Upper lobe of left lung (tissue), 6 donors: ENCODE results near the gene SLC10A4. TPM values are rescaled to one million over a fixed set of nuclear protein-coding genes. Genes with fewer than 3 reads are reported as not detected.
"Not testable (repeated sequence)": the region's sequence is repeated elsewhere in the genome, so short reads cannot be mapped to it uniquely, and the experiment has no call there.

Experiments
- ATAC-seq, 2 donors: fragments of 200-7000 bp; cut with Tn5 transposase; one replicate each; pipeline ENCODE4 v1.9.1; 2022; ENCODE audit warnings: mild to moderate bottlenecking in 2 of 2, moderate library complexity in 2 of 2; ENCODE audit not compliant: low FRiP score in 2 of 2
- DNase-seq, 2 donors: peaks; one replicate each; pipeline ENCODE4 v3.0.0-alpha.2; 2019 to 2020
- H3K27ac ChIP-seq, 4 donors: fragments of 200-600 bp; sonication (generic); one replicate each; pipeline ENCODE4 v1.5.1; 2016 to 2019
- H3K27me3 ChIP-seq, 4 donors: fragments of 200-600 bp; sonication (generic); one replicate each; pipeline ENCODE4 v1.5.1; 2017 to 2019
- H3K36me3 ChIP-seq, 4 donors: fragments of 200-600 bp; sonication (generic); one replicate each; pipeline ENCODE4 v1.5.1; 2016 to 2019
- H3K4me1 ChIP-seq, 4 donors: fragments of 200-600 bp; sonication (generic); one replicate each; pipeline ENCODE4 v1.5.1; 2018 to 2019
- H3K4me3 ChIP-seq, 4 donors: fragments of 200-600 bp; sonication (generic); one replicate each; pipeline ENCODE4 v1.5.1; 2017 to 2019; ENCODE audit warnings: mild to moderate bottlenecking in 2 of 4, moderate library complexity in 1 of 4
- H3K9me3 ChIP-seq, 4 donors: fragments of 200-600 bp; sonication (generic); one replicate each; pipeline ENCODE4 v1.5.1; 2018 to 2019
- CTCF ChIP-seq, 6 experiments: fragments of 450-650 bp in 4 of 6; fragments of 200-600 bp in 2 of 6; sonication (generic) in 2 of 6; IDR thresholded peaks; one replicate each; pipeline ENCODE4 v1.5.1; 2016 to 2019; ENCODE audit warnings: antibody characterized with exemption in 6 of 6
- EP300 ChIP-seq, 4 donors: sonication (generic); formaldehyde crosslinking; IDR thresholded peaks; one replicate each; pipeline ENCODE4 v1.5.1; 2017; ENCODE audit warnings: antibody characterized with exemption in 4 of 4, control low read depth in 2 of 4
- POLR2A ChIP-seq, 4 donors: fragments of 450-650 bp; IDR thresholded peaks; one replicate each; pipeline ENCODE4 v1.5.1; 2016 to 2017; ENCODE audit warnings: antibody characterized with exemption in 4 of 4, mild to moderate bottlenecking in 2 of 4
- POLR2AphosphoS5 ChIP-seq, 2 donors: sonication (generic); formaldehyde crosslinking; IDR thresholded peaks; one replicate each; pipeline ENCODE4 v1.5.1; 2017; ENCODE audit warnings: antibody characterized with exemption in 2 of 2
- WGBS, 2 donors: methylation state at CpG; one replicate each; pipeline ENCODE4 v1.1.5; 2017 to 2018; 5-methylcytosine and 5-hydroxymethylcytosine counted together
- total RNA-seq, 6 donors: library from RNA; depleted of rRNA in 4 of 6; stranded (reverse); fragments of >200 nt in 4 of 6; gene quantifications; one replicate each; pipeline versions ENCODE4 v1.1.0 to v1.2.1, GENCODE V29; 2016 to 2021
- donor health status: DM: no; HTN: no; CAD: no; lungs with moderate emphysema.
- donor health status: DM: no; HTN: yes; CAD: no; lungs with severe emphysema.

Gene SLC10A4
- total RNA-seq, 6 donors from 2014 or later: 0.72 to 2.1 (median 0.89) TPM; not detected in 1

DNA sequence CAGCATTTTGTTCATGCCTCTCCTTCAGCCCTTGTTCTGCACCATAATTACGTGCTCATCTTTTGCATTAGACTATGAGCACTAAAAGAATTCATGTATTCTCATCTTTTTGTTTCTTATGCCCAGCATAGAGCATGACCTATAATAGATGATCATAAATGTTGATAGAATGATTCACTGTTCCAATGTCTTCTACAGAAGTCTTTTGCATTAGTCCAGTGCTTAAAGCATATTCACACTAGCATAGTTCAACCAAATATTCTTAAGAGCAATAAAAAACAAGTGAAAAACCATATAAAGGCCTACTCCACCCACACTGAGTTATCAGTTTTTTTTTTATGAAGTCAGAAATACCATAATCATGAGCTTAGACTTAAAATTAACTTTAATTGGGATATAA lies 36.5 kb upstream of the SLC10A4 start:
- no peak overlapping the region for H3K4me3 ChIP-seq
- no peaks in the 10 kb centered on the region for H3K27me3 ChIP-seq
- H3K36me3 ChIP-seq: no peaks in the 10 kb centered on the region
- 79 to 93% methylated on average over 1 of the region's 1 CpG for WGBS, 2 donors
- no peak for TF ChIP-seq CTCF (IDR thresholded peaks at IDR 0.05)
- no peak for TF ChIP-seq EP300 (IDR thresholded peaks at IDR 0.05)
- TF ChIP-seq POLR2AphosphoS5 (IDR thresholded peaks at IDR 0.05): no peak
- no peak for TF ChIP-seq POLR2A (IDR thresholded peaks at IDR 0.05)
- H3K27ac ChIP-seq: no peak overlapping the region
- no peaks in the 10 kb centered on the region for H3K4me1 ChIP-seq
- ATAC-seq (no peak), DNase-seq (no peak)
- no peaks in the 10 kb centered on the region for H3K9me3 ChIP-seq

GRCh38 chr4:48449151-48449550 lies 34.0 kb upstream of the SLC10A4 start:
- Histone ChIP-seq H3K36me3 (no peaks in the 10 kb centered on the region), H3K4me3 (no peak overlapping the region), H3K4me1 (no peaks in the 10 kb centered on the region), H3K27ac (no peak overlapping the region), H3K9me3 (no peaks in the 10 kb centered on the region), H3K27me3 (no peaks in the 10 kb centered on the region)
- no peak for ATAC-seq
- DNase-seq: no peak
- WGBS, 2 donors: 85 to 88% methylated on average over 10 of the region's 10 CpGs
- no peak for TF ChIP-seq POLR2A (IDR thresholded peaks at IDR 0.05)
- TF ChIP-seq POLR2AphosphoS5 (IDR thresholded peaks at IDR 0.05): no peak
- no peak for TF ChIP-seq CTCF (IDR thresholded peaks at IDR 0.05)
- TF ChIP-seq EP300 (IDR thresholded peaks at IDR 0.05): no peak

GRCh38 chr4:48450740-48451139 lies 32.4 kb upstream of the SLC10A4 start:
- H3K9me3 ChIP-seq: no peaks in the 10 kb centered on the region
- no peaks in the 10 kb centered on the region for H3K27me3 ChIP-seq
- no peak for TF ChIP-seq EP300 (IDR thresholded peaks at IDR 0.05)
- TF ChIP-seq POLR2AphosphoS5 (IDR thresholded peaks at IDR 0.05): no peak
- TF ChIP-seq CTCF (IDR thresholded peaks at IDR 0.05): no peak
- TF ChIP-seq POLR2A (IDR thresholded peaks at IDR 0.05): no peak
- H3K36me3 ChIP-seq: no peaks in the 10 kb centered on the region
- H3K4me3 ChIP-seq: no peak overlapping the region
- DNase-seq: no peak
- H3K4me1 ChIP-seq: no peaks in the 10 kb centered on the region
- no peak for ATAC-seq
- no peak overlapping the region for H3K27ac ChIP-seq
- 92 to 99% methylated on average over 3 of the region's 3 CpGs for WGBS, 2 donors

GRCh38 chr4:48451656-48452055 lies 31.5 kb upstream of the SLC10A4 start:
- H3K27ac ChIP-seq, H3K36me3 ChIP-seq, H3K4me3 ChIP-seq, ATAC-seq, DNase-seq, H3K9me3 ChIP-seq, H3K27me3 ChIP-seq, H3K4me1 ChIP-seq: not testable (repeated sequence)
- WGBS, 2 donors: 87 to 89% methylated on average over 3 of the region's 3 CpGs

DNA sequence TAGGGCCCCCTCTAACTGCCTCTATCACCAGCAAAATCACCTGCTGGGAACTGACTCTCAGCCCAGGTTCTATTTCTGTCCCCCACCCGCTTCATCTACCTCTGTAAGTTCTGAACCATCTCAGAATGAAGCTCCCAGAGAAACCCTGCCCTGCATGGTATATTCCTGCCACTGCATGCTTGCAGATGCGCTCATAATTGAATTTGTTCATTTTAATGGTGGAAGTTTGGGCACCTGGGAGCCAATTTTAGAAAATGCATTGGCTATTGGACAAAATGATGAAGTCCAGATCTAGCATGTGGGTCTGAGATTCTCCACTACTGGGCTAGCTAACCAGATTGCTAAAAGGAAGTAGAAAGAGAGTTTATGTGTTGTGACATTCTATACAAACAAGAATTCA lies 28.6 kb upstream of the SLC10A4 start:
- no peaks in the 10 kb centered on the region for H3K27me3 ChIP-seq
- ATAC-seq (no peak), DNase-seq (no peak)
- no peaks in the 10 kb centered on the region for H3K4me1 ChIP-seq
- H3K4me3 ChIP-seq: no peak overlapping the region
- WGBS, 2 donors: 92 to 93% methylated on average over 2 of the region's 2 CpGs
- H3K9me3 ChIP-seq: no peaks in the 10 kb centered on the region
- H3K36me3 ChIP-seq: no peaks in the 10 kb centered on the region
- TF ChIP-seq CTCF (IDR thresholded peaks at IDR 0.05) (no peak), POLR2A (IDR thresholded peaks at IDR 0.05) (no peak), POLR2AphosphoS5 (IDR thresholded peaks at IDR 0.05) (no peak), EP300 (IDR thresholded peaks at IDR 0.05) (no peak)
- H3K27ac ChIP-seq: no peak overlapping the region
